ENCODE data around the gene TMEM125. TPM values are rescaled to one million over a fixed set of nuclear protein-coding genes. Genes with fewer than 3 reads are reported as not detected.
A peak's percentile ranks its signal among the peaks of the same experiment; 100 is the strongest.

TMEM125 gene
- total and polyA plus RNA-seq, 5 donors from 2014 or later: not detected

- H3K4me1 Mint-ChIP-seq: no peaks in the 10 kb centered on the region
- H3K4me3 Mint-ChIP-seq: no peak overlapping the region
- DNase-seq: no peak
- no peak overlapping the region for H3K27ac Mint-ChIP-seq
- Histone ChIP-seq H3K36me3 (ENCODE audit: control insufficient read depth, insufficient read depth, low read length) (no peaks in the 10 kb centered on the region), H3K4me3 (ENCODE audit: low read depth, low read length) (no peak overlapping the region), H3K27me3 (ENCODE audit: control insufficient read depth, insufficient read depth, low read length) (no peaks in the 10 kb centered on the region), H3K9me3 (ENCODE audit: control insufficient read depth in 2 of 2, low read length in 2 of 2) (no peaks in the 10 kb centered on the region), H3K27ac (ENCODE audit: insufficient read depth, low read length, poor library complexity, severe bottlenecking) (no peak overlapping the region), H3K4me1 (ENCODE audit: control insufficient read depth, insufficient read depth, low read length, poor library complexity, severe bottlenecking) (no peaks in the 10 kb centered on the region)
- H3K9me3 Mint-ChIP-seq: peaks cover 0 to 2% (median 0%) of the 10 kb centered on the region in 7 donors
- no peak for ATAC-seq (ENCODE audit: low read depth in 2 of 2)
- H3K36me3 Mint-ChIP-seq: no peaks in the 10 kb centered on the region
- H3K27me3 Mint-ChIP-seq: peaks cover 7% of the 10 kb centered on the region
Measured at GRCh38 chr1:43232074-43232473, 37.7 kb upstream of the TMEM125 start.

GRCh38 chr1:43232482-43232881 lies 37.3 kb upstream of the TMEM125 start:
- H3K27me3 Mint-ChIP-seq: peaks cover 3% of the 10 kb centered on the region
- H3K4me3 Mint-ChIP-seq: no peak overlapping the region
- no peaks in the 10 kb centered on the region for H3K27me3 ChIP-seq (ENCODE audit: control insufficient read depth, insufficient read depth, low read length)
- H3K27ac Mint-ChIP-seq: no peak overlapping the region
- H3K9me3 ChIP-seq (ENCODE audit: control insufficient read depth in 2 of 2, low read length in 2 of 2): no peaks in the 10 kb centered on the region
- H3K36me3 ChIP-seq (ENCODE audit: control insufficient read depth, insufficient read depth, low read length): no peaks in the 10 kb centered on the region
- H3K4me1 ChIP-seq (ENCODE audit: control insufficient read depth, insufficient read depth, low read length, poor library complexity, severe bottlenecking): no peaks in the 10 kb centered on the region
- peaks cover 0 to 2% (median 0%) of the 10 kb centered on the region in 7 donors for H3K9me3 Mint-ChIP-seq
- DNase-seq: no peak
- no peaks in the 10 kb centered on the region for H3K36me3 Mint-ChIP-seq
- no peak overlapping the region for H3K27ac ChIP-seq (ENCODE audit: insufficient read depth, low read length, poor library complexity, severe bottlenecking)
- H3K4me3 ChIP-seq (ENCODE audit: low read depth, low read length): no peak overlapping the region
- no peaks in the 10 kb centered on the region for H3K4me1 Mint-ChIP-seq
- no peak for ATAC-seq (ENCODE audit: low read depth in 2 of 2)

- Histone ChIP-seq H3K9me3 (ENCODE audit: control insufficient read depth in 2 of 2, low read length in 2 of 2) (no peaks in the 10 kb centered on the region), H3K36me3 (ENCODE audit: control insufficient read depth, insufficient read depth, low read length) (no peaks in the 10 kb centered on the region), H3K4me3 (ENCODE audit: low read depth, low read length) (no peak overlapping the region), H3K27ac (ENCODE audit: insufficient read depth, low read length, poor library complexity, severe bottlenecking) (no peak overlapping the region), H3K4me1 (ENCODE audit: control insufficient read depth, insufficient read depth, low read length, poor library complexity, severe bottlenecking) (no peaks in the 10 kb centered on the region), H3K27me3 (ENCODE audit: control insufficient read depth, insufficient read depth, low read length) (no peaks in the 10 kb centered on the region)
- DNase-seq (no peak), ATAC-seq (ENCODE audit: low read depth in 2 of 2) (no peak)
- Mint-ChIP-seq H3K4me1 (peaks cover 0 to 3% (median 0%) of the 10 kb centered on the region in 4 donors), H3K27me3 (no peaks in the 10 kb centered on the region), H3K9me3 (peaks cover 0 to 2% (median 0%) of the 10 kb centered on the region in 7 donors), H3K36me3 (no peaks in the 10 kb centered on the region), H3K27ac (no peak overlapping the region), H3K4me3 (no peak overlapping the region)
Measured at GRCh38 chr1:43233631-43234030, 36.2 kb upstream of the TMEM125 start.

- Mint-ChIP-seq H3K27ac (no peak overlapping the region), H3K27me3 (no peaks in the 10 kb centered on the region), H3K36me3 (no peaks in the 10 kb centered on the region), H3K4me1 (peaks cover 0 to 3% (median 0%) of the 10 kb centered on the region in 4 donors), H3K4me3 (no peak overlapping the region), H3K9me3 (peaks cover 0 to 2% (median 0%) of the 10 kb centered on the region in 7 donors)
- ATAC-seq (ENCODE audit: low read depth in 2 of 2) (no peak), DNase-seq (no peak)
- Histone ChIP-seq H3K4me1 (ENCODE audit: control insufficient read depth, insufficient read depth, low read length, poor library complexity, severe bottlenecking) (no peaks in the 10 kb centered on the region), H3K27ac (ENCODE audit: insufficient read depth, low read length, poor library complexity, severe bottlenecking) (no peak overlapping the region), H3K36me3 (ENCODE audit: control insufficient read depth, insufficient read depth, low read length) (no peaks in the 10 kb centered on the region), H3K4me3 (ENCODE audit: low read depth, low read length) (no peak overlapping the region), H3K9me3 (ENCODE audit: control insufficient read depth in 2 of 2, low read length in 2 of 2) (no peaks in the 10 kb centered on the region), H3K27me3 (ENCODE audit: control insufficient read depth, insufficient read depth, low read length) (no peaks in the 10 kb centered on the region)
Measured at GRCh38 chr1:43234267-43234666, 35.5 kb upstream of the TMEM125 start.

GRCh38 chr1:43235040-43235439 lies 34.7 kb upstream of the TMEM125 start:
- Mint-ChIP-seq H3K4me1 (peaks cover 0 to 3% (median 0%) of the 10 kb centered on the region in 4 donors), H3K36me3 (no peaks in the 10 kb centered on the region), H3K27ac (no peak overlapping the region), H3K27me3 (no peaks in the 10 kb centered on the region), H3K4me3 (no peak overlapping the region), H3K9me3 (peaks cover 0 to 2% (median 0%) of the 10 kb centered on the region in 7 donors)
- no peaks in the 10 kb centered on the region for H3K27me3 ChIP-seq (ENCODE audit: control insufficient read depth, insufficient read depth, low read length)
- H3K36me3 ChIP-seq (ENCODE audit: control insufficient read depth, insufficient read depth, low read length): no peaks in the 10 kb centered on the region
- H3K27ac ChIP-seq (ENCODE audit: insufficient read depth, low read length, poor library complexity, severe bottlenecking): no peak overlapping the region
- ATAC-seq (ENCODE audit: low read depth in 2 of 2) (no peak), DNase-seq (no peak)
- H3K4me1 ChIP-seq (ENCODE audit: control insufficient read depth, insufficient read depth, low read length, poor library complexity, severe bottlenecking): no peaks in the 10 kb centered on the region
- H3K4me3 ChIP-seq (ENCODE audit: low read depth, low read length): no peak overlapping the region
- no peaks in the 10 kb centered on the region for H3K9me3 ChIP-seq (ENCODE audit: control insufficient read depth in 2 of 2, low read length in 2 of 2)

GRCh38 chr1:43235451-43236121 lies 34.2 kb upstream of the TMEM125 start:
- Histone ChIP-seq H3K9me3 (ENCODE audit: control insufficient read depth in 2 of 2, low read length in 2 of 2) (no peaks in the 10 kb centered on the region), H3K36me3 (ENCODE audit: control insufficient read depth, insufficient read depth, low read length) (no peaks in the 10 kb centered on the region), H3K27ac (ENCODE audit: insufficient read depth, low read length, poor library complexity, severe bottlenecking) (no peak overlapping the region), H3K4me1 (ENCODE audit: control insufficient read depth, insufficient read depth, low read length, poor library complexity, severe bottlenecking) (no peaks in the 10 kb centered on the region), H3K4me3 (ENCODE audit: low read depth, low read length) (no peak overlapping the region), H3K27me3 (ENCODE audit: control insufficient read depth, insufficient read depth, low read length) (no peaks in the 10 kb centered on the region)
- H3K9me3 Mint-ChIP-seq: peaks cover 0 to 2% (median 0%) of the 10 kb centered on the region in 7 donors
- peaks cover 0 to 3% (median 0%) of the 10 kb centered on the region in 4 donors for H3K4me1 Mint-ChIP-seq
- DNase-seq (no peak), ATAC-seq (ENCODE audit: low read depth in 2 of 2) (no peak)
- H3K27me3 Mint-ChIP-seq: peaks cover 5% of the 10 kb centered on the region
- H3K4me3 Mint-ChIP-seq: no peak overlapping the region
- no peaks in the 10 kb centered on the region for H3K36me3 Mint-ChIP-seq
- H3K27ac Mint-ChIP-seq: no peak overlapping the region

GRCh38 chr1:43237121-43237520 lies 32.7 kb upstream of the TMEM125 start:
- Mint-ChIP-seq H3K4me3 (no peak overlapping the region), H3K4me1 (peaks cover 0 to 3% (median 0%) of the 10 kb centered on the region in 4 donors), H3K27ac (no peak overlapping the region), H3K27me3 (peaks cover 6% of the 10 kb centered on the region), H3K36me3 (no peaks in the 10 kb centered on the region), H3K9me3 (peaks cover 0 to 2% (median 0%) of the 10 kb centered on the region in 7 donors)
- H3K27ac ChIP-seq (ENCODE audit: insufficient read depth, low read length, poor library complexity, severe bottlenecking): no peak overlapping the region
- DNase-seq (no peak), ATAC-seq (ENCODE audit: low read depth in 2 of 2) (no peak)
- no peaks in the 10 kb centered on the region for H3K36me3 ChIP-seq (ENCODE audit: control insufficient read depth, insufficient read depth, low read length)
- no peaks in the 10 kb centered on the region for H3K4me1 ChIP-seq (ENCODE audit: control insufficient read depth, insufficient read depth, low read length, poor library complexity, severe bottlenecking)
- H3K27me3 ChIP-seq (ENCODE audit: control insufficient read depth, insufficient read depth, low read length): no peaks in the 10 kb centered on the region
- no peak overlapping the region for H3K4me3 ChIP-seq (ENCODE audit: low read depth, low read length)
- H3K9me3 ChIP-seq (ENCODE audit: control insufficient read depth in 2 of 2, low read length in 2 of 2): no peaks in the 10 kb centered on the region

GRCh38 chr1:43238085-43238484 lies 31.7 kb upstream of the TMEM125 start:
- peak in 2 of 3 donors; percentile 4 to 49 for DNase-seq
- H3K4me3 ChIP-seq (ENCODE audit: low read depth, low read length): no peak overlapping the region
- H3K4me1 ChIP-seq (ENCODE audit: control insufficient read depth, insufficient read depth, low read length, poor library complexity, severe bottlenecking): no peaks in the 10 kb centered on the region
- Mint-ChIP-seq H3K36me3 (no peaks in the 10 kb centered on the region), H3K9me3 (peaks cover 0 to 2% (median 0%) of the 10 kb centered on the region in 7 donors), H3K27me3 (peaks cover 6% of the 10 kb centered on the region), H3K4me1 (peaks cover 0 to 3% (median 0%) of the 10 kb centered on the region in 4 donors), H3K27ac (no peak overlapping the region), H3K4me3 (no peak overlapping the region)
- H3K27ac ChIP-seq (ENCODE audit: insufficient read depth, low read length, poor library complexity, severe bottlenecking): no peak overlapping the region
- no peaks in the 10 kb centered on the region for H3K36me3 ChIP-seq (ENCODE audit: control insufficient read depth, insufficient read depth, low read length)
- ATAC-seq (ENCODE audit: low read depth in 2 of 2): no peak
- H3K9me3 ChIP-seq (ENCODE audit: control insufficient read depth in 2 of 2, low read length in 2 of 2): no peaks in the 10 kb centered on the region
- no peaks in the 10 kb centered on the region for H3K27me3 ChIP-seq (ENCODE audit: control insufficient read depth, insufficient read depth, low read length)
